A549 (cell line): ENCODE results near the gene TBC1D22A. TPM values are rescaled to one million over a fixed set of nuclear protein-coding genes. Genes with fewer than 3 reads are reported as not detected.

Experiments used
- ATAC-seq, 2 experiments: fragments of 200-7000 bp in 1 of 2; fragments of >200 bp in 1 of 2; cut with Nextera tagmentation in 1 of 2; cut with Tn5 transposase in 1 of 2; 3 replicates each; pipeline versions ENCODE4 v1.8.0 to v1.9.1; 2018 to 2020; ENCODE audit warnings: mild to moderate bottlenecking in 1 of 2, moderate library complexity in 1 of 2
- CTCF ChIA-PET: fragments of 300-600 bp; sonication (Branson Sonifier 250); formaldehyde crosslinking; extraction: SDS; loops from one replicate; lab custom pipeline; 2021; ENCODE audit warnings: antibody characterized with exemption, inconsistent platforms; lab: Yijun Ruan, JAX
- POLR2A ChIA-PET: fragments of 350-600 bp; formaldehyde crosslinking; extraction: SDS; loops from one replicate; lab custom pipeline; 2021; ENCODE audit warnings: antibody characterized with exemption, inconsistent platforms; lab: Yijun Ruan, JAX
- DNase-seq, 2 experiments: peaks; one replicate each; pipeline versions ENCODE4 v3.0.0 to v3.0.0-alpha.2; 2011 to 2016; ENCODE audit warnings: low read depth in 1 of 2, low spot score in 1 of 2
- FAIRE-seq: peaks from 2 replicates; lab custom pipeline; 2011; peaks lifted over from hg19 to GRCh38; lab: Jason Lieb, UNC
- H3K27ac ChIP-seq, 2 experiments: fragments of >200 bp; sonication (Bioruptor Twin); formaldehyde crosslinking; 3 replicates each; pipeline ENCODE4 v1.5.1; 2016 to 2017
- H3K4me1 ChIP-seq: fragments of >200 bp; sonication (Bioruptor Twin); formaldehyde crosslinking; 3 replicates; pipeline ENCODE4 v1.6.1; 2016
- H3K4me2 ChIP-seq: fragments of >200 bp; sonication (Bioruptor Twin); formaldehyde crosslinking; 3 replicates; pipeline ENCODE4 v1.6.1; 2016
- H3K4me3 ChIP-seq: fragments of >200 bp; sonication (Bioruptor Twin); formaldehyde crosslinking; 3 replicates; pipeline ENCODE4 v1.5.1; 2016
- H3K9me3 ChIP-seq: fragments of >200 bp; sonication (Bioruptor Twin); formaldehyde crosslinking; 3 replicates; pipeline ENCODE4 v1.6.1; 2016
- BHLHE40 ChIP-seq: IDR thresholded peaks from 2 replicates; pipeline ENCODE4 v1.6.1; 2012; ENCODE audit warnings: low read depth, low read length, inconsistent platforms
- CEBPB ChIP-seq, 2 experiments: fragments of >200 bp in 1 of 2; sonication (Bioruptor Twin) in 1 of 2; formaldehyde crosslinking in 1 of 2; IDR thresholded peaks; 2 replicates each; pipeline ENCODE4 v1.6.1; 2012 to 2016
- CHD2 ChIP-seq: fragments of 150-350 bp; IDR thresholded peaks from 2 replicates; pipeline ENCODE4 v1.6.1; 2014; ENCODE audit warnings: low read length; ENCODE audit not compliant: partially characterized antibody
- CHD4 ChIP-seq: fragments of 200-600 bp; sonication (generic); IDR thresholded peaks from 2 replicates; pipeline ENCODE4 v1.6.1; 2016; ENCODE audit warnings: antibody characterized with exemption, mild to moderate bottlenecking, borderline replicate concordance
- CTCF ChIP-seq: fragments of >200 bp; sonication (Bioruptor Twin); formaldehyde crosslinking; IDR thresholded peaks from 3 replicates; pipeline ENCODE4 v1.5.1; 2016
- EHMT2 ChIP-seq: fragments of 200-600 bp; sonication (generic); IDR thresholded peaks from 2 replicates; pipeline ENCODE4 v1.6.1; 2016; ENCODE audit warnings: antibody characterized with exemption, low read depth, mild to moderate bottlenecking, moderate library complexity
- ESRRA ChIP-seq: fragments of 150-350 bp; IDR thresholded peaks from 2 replicates; pipeline ENCODE4 v1.6.1; 2014; ENCODE audit warnings: mild to moderate bottlenecking, low read length, borderline replicate concordance
- HDAC2 ChIP-seq: fragments of 200-600 bp; sonication (generic); IDR thresholded peaks from 2 replicates; pipeline ENCODE4 v1.6.1; 2016
- HMGXB4 ChIP-seq: fragments of 250-450 bp; sonication (Bioruptor Pico); IDR thresholded peaks from 2 replicates; pipeline ENCODE4 v1.5.0; 2021; ENCODE audit warnings: mild to moderate bottlenecking, moderate library complexity, borderline replicate concordance
- HOXA7 ChIP-seq: fragments of 250-450 bp; sonication (Bioruptor Pico); IDR thresholded peaks from 2 replicates; pipeline ENCODE4 v1.5.0; 2020; ENCODE audit warnings: mild to moderate bottlenecking, moderate library complexity
- HOXB5 ChIP-seq: fragments of 250-450 bp; sonication (Bioruptor Pico); IDR thresholded peaks from 2 replicates; pipeline ENCODE4 v1.5.0; 2020; ENCODE audit warnings: mild to moderate bottlenecking, moderate library complexity
- KDM5A ChIP-seq: fragments of 200-600 bp; sonication (generic); IDR thresholded peaks from 2 replicates; pipeline ENCODE4 v1.6.1; 2016; ENCODE audit warnings: antibody characterized with exemption, mild to moderate bottlenecking
- MYC ChIP-seq: IDR thresholded peaks from 2 replicates; pipeline ENCODE4 v1.6.1; 2012; ENCODE audit warnings: mild to moderate bottlenecking, inconsistent platforms, low read length, improper control_type of control experiment, borderline replicate concordance
- NPAS2 ChIP-seq: fragments of 250-450 bp; sonication (Bioruptor Pico); IDR thresholded peaks from 2 replicates; pipeline ENCODE4 v1.8.0; 2022; ENCODE audit warnings: mild to moderate bottlenecking, moderate library complexity, borderline replicate concordance
- PBX3 ChIP-seq: IDR thresholded peaks from 2 replicates; pipeline ENCODE4 v1.6.1; 2012
- POLR2A ChIP-seq: IDR thresholded peaks from 2 replicates; pipeline ENCODE4 v1.6.1; 2012; ENCODE audit warnings: mild to moderate bottlenecking, low read length
- POLR2AphosphoS2 ChIP-seq: conservative IDR thresholded peaks from 2 replicates; pipeline ENCODE4 v1.6.1; 2012; ENCODE audit warnings: low read length, improper control_type of control experiment, inconsistent platforms
- RAD21 ChIP-seq, 2 experiments: fragments of >200 bp in 1 of 2; sonication (Bioruptor Twin) in 1 of 2; formaldehyde crosslinking in 1 of 2; IDR thresholded peaks in 1 of 2; conservative IDR thresholded peaks in 1 of 2; 2 replicates in 1 of 2; 3 replicates in 1 of 2; pipeline ENCODE4 v1.6.1; 2012 to 2018; ENCODE audit warnings: inconsistent platforms in 1 of 2
- RFX5 ChIP-seq: fragments of 450-650 bp; IDR thresholded peaks from 2 replicates; pipeline ENCODE4 v1.7.1; 2014; ENCODE audit warnings: antibody characterized with exemption, mild to moderate bottlenecking, moderate library complexity
- SMC3 ChIP-seq: fragments of >200 bp; sonication (Bioruptor Twin); formaldehyde crosslinking; IDR thresholded peaks from 3 replicates; pipeline ENCODE4 v1.6.1; 2018; ENCODE audit warnings: inconsistent platforms
- SREBF2 ChIP-seq: fragments of 450-650 bp; IDR thresholded peaks from 2 replicates; pipeline ENCODE4 v1.6.1; 2014; ENCODE audit warnings: mild to moderate bottlenecking, moderate library complexity
- TFCP2L1 ChIP-seq: fragments of 250-450 bp; sonication (Bioruptor Pico); IDR thresholded peaks from 2 replicates; pipeline ENCODE4 v1.5.0; 2021; ENCODE audit warnings: mild to moderate bottlenecking
- USF2 ChIP-seq: fragments of 450-650 bp; IDR thresholded peaks from 2 replicates; pipeline ENCODE4 v1.6.1; 2014; ENCODE audit warnings: antibody characterized with exemption
- WGBS: methylation state at CpG from one replicate; pipeline ENCODE4 v1.1.6; 2017; ENCODE audit errors: missing lambda C conversion rate; 5-methylcytosine and 5-hydroxymethylcytosine counted together
- polyA plus RNA-seq, 4 experiments: library from polyadenylated mRNA; depleted of rRNA in 3 of 4; stranded (reverse); fragments of >200 nt; fragmentation: RNase III in 1 of 4; extraction: RNeasy Plus Mini Kit Qiagen cat#74134 plus additional on column Dnase treatment in 1 of 4; gene quantifications; 2 replicates in 3 of 4; 3 replicates in 1 of 4; pipeline ENCODE4 v1.2.3, GENCODE V29; 2011 to 2017
- TF ChIP-seq, protein P1 (sequence below): IDR thresholded peaks from 2 replicates; pipeline ENCODE4 v1.6.1; 2012; ENCODE audit warnings: low read depth, borderline replicate concordance

Gene TBC1D22A
- polyA plus RNA-seq, 2 of the 4 experiments (the other 2 are of a cell fraction): 8.9 to 10.8 TPM

DNA sequence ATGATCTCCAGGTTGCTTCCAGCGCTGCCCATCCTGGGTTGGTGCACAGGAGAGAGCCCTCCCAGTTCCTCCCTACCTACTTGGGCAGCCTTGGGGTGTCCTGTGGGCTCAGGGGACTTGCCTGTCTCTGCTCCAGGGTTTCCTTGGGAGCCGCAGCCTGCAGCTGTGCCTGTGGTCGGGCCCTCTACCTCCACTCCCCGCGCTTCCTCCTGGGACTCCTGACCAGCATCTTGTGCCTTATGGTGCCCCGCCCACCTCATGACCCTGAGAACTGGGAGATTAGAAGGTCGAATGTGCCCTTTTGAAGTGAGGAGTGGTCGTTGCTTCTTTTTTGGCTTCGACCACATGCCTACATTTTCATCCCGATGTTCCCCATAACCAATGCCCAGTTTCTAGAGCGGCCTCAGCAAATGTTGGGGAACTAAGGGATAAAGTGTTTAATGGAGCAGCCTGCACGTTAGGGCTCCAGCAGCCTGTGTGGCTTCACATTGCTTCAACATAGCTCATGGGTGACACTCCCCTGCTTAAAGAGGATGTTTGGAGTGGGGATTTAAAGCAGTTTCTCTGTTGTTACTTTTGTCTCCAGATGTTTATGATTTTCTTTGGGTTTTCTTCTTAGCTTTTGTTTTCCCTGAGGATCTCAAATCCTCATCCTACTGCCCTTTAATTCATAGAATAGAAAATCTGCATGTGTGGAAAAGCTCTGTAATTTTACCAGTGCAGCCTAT lies 248.8 kb downstream of the TBC1D22A start:
- POLR2A ChIA-PET: no interaction called here
- ATAC-seq (no peak), FAIRE-seq (no peak), DNase-seq (no peak)
- no peak overlapping the region for H3K4me2 ChIP-seq
- no peaks in the 10 kb centered on the region for H3K4me1 ChIP-seq
- no peak for TF ChIP-seq HOXB5 (CRISPR knock-in tag)
- TF ChIP-seq SREBF2: no peak
- TF ChIP-seq USF2: no peak
- no peak for TF ChIP-seq ESRRA
- TF ChIP-seq CHD2: no peak
- TF ChIP-seq RFX5: no peak
- no peak for TF ChIP-seq HOXA7 (CRISPR knock-in tag)
- no peak for TF ChIP-seq NPAS2 (CRISPR knock-in tag)
- TF ChIP-seq CTCF: no peak
- TF ChIP-seq PBX3: no peak
- TF ChIP-seq HDAC2: no peak
- TF ChIP-seq BHLHE40: no peak
- no peak for TF ChIP-seq CHD4
- no peak for TF ChIP-seq KDM5A
- no peak for TF ChIP-seq RAD21 (conservative IDR thresholded peaks at IDR 0.05 in 1 of 2, IDR thresholded peaks at IDR 0.05 in 1 of 2)
- 91% methylated on average over 10 of the region's 12 CpGs for WGBS
- H3K27ac ChIP-seq: no peak overlapping the region
- CTCF ChIA-PET: interaction anchor here (0.9 kb wide), 1 partner anchor 184 kb away, joined by 3 read pairs; no protein-coding TSS in a partner anchor
- no peaks in the 10 kb centered on the region for H3K9me3 ChIP-seq
- no peak overlapping the region for H3K4me3 ChIP-seq

- Histone ChIP-seq H3K4me1 (no peaks in the 10 kb centered on the region), H3K4me3 (no peak overlapping the region), H3K9me3 (no peaks in the 10 kb centered on the region), H3K4me2 (no peak overlapping the region), H3K27ac (no peak overlapping the region)
- ATAC-seq (no peak), FAIRE-seq (no peak), DNase-seq (no peak)
- ChIA-PET CTCF (interaction anchor here (0.6 to 0.9 kb wide), 2 partner anchors 183 to 1576 kb away, joined by 3 read pairs; no protein-coding TSS in a partner anchor), POLR2A (no interaction called here)
- WGBS: 97% methylated on average over 3 of the region's 8 CpGs
- TF ChIP-seq HMGXB4 (CRISPR knock-in tag) (no peak), ESRRA (no peak), RFX5 (no peak), CHD2 (no peak), POLR2AphosphoS2 (no peak), EHMT2 (no peak), POLR2A (no peak), SMC3 (no peak), SREBF2 (no peak), CEBPB (IDR thresholded peaks at IDR 0.05) (no peak), MYC (no peak), TFCP2L1 (CRISPR knock-in tag) (no peak)
- TF ChIP-seq, protein P1, sequence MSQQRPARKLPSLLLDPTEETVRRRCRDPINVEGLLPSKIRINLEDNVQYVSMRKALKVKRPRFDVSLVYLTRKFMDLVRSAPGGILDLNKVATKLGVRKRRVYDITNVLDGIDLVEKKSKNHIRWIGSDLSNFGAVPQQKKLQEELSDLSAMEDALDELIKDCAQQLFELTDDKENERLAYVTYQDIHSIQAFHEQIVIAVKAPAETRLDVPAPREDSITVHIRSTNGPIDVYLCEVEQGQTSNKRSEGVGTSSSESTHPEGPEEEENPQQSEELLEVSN: no peak
Measured at GRCh38 chr22:47011859-47012258, 249.4 kb downstream of the TBC1D22A start.
